ENCODE data around the gene RSBN1L. TPM values are rescaled to one million over a fixed set of nuclear protein-coding genes. Genes with fewer than 3 reads are reported as not detected.

Gene RSBN1L
- polyA plus RNA-seq (2012; rRNA removed) = 5.6 and 6.5 TPM in 2 replicates
- polyA plus RNA-seq (2012; cell fraction: cytosol; rRNA removed) = 7.5 and 8.8 TPM in 2 replicates
- polyA plus RNA-seq (2012; cell fraction: nucleus; rRNA removed) = 5.7 and 10.8 TPM in 2 replicates

- WGBS (ENCODE audit: low lambda C conversion rate) = 0% methylated on average over 22 of the region's 53 CpGs
- Histone ChIP-seq H4K20me1 (ENCODE audit: insufficient read depth) (peaks cover 28% of the 10 kb centered on the region), H3F3A (replicated peaks; ENCODE audit: insufficient read depth) (peaks cover 12% of the 10 kb centered on the region), H3K4me1 (ENCODE audit: control insufficient read depth in 1 of 2, insufficient read depth in 2 of 2, low read depth in 1 of 2, low read length in 1 of 2) (peaks cover 3 to 10% of the 10 kb centered on the region in 2 experiments; a peak in 3 of 4 replicates), H3K27me3 (ENCODE audit: insufficient read depth) (no peaks in the 10 kb centered on the region), H3K27ac (ENCODE audit: low read depth in 2 of 2, low read length in 1 of 2) (peak within 1 kb of the TSS; percentile 85 to 91), H3K79me2 (ENCODE audit: insufficient read depth) (peaks cover 91% of the 10 kb centered on the region), H2AFZ (ENCODE audit: low read depth) (peak within 1 kb of the TSS; percentile 98), H3K36me3 (replicated peaks in 1 of 2; ENCODE audit: control insufficient read depth in 1 of 2, insufficient read depth in 2 of 2, low read length in 1 of 2) (peaks cover 0 to 3% of the 10 kb centered on the region in 2 experiments), H3K9me2 (no peaks in the 10 kb centered on the region), H3K4me2 (peak within 1 kb of the TSS; percentile 81), H3K9ac (peak within 1 kb of the TSS; percentile 85), H3K9me3 (no peaks in the 10 kb centered on the region), H3K4me3 (ENCODE audit: low read depth in 2 of 2, low read length in 1 of 2) (peak within 1 kb of the TSS; percentile 75 to 96)
- ChIA-PET POLR2A (interaction anchor here (0.6 to 2.5 kb wide), 9 partner anchors 10 to 184 kb away, joined by 3 to 11 read pairs (median 5); partner anchors contain the start of genes PHTF2 and TMEM60), CTCF (interaction anchor here (0.8 to 3.9 kb wide), 18 partner anchors 11 to 80 kb away, joined by 3 to 23 read pairs (median 4); no protein-coding TSS in a partner anchor)
- DNase-seq = peak; percentile 99
- TF ChIP-seq FOSL2 (IDR thresholded peaks at IDR 0.05; ENCODE audit: borderline replicate concordance, low read depth) = no peak
- TF ChIP-seq MXI1 (IDR thresholded peaks at IDR 0.05; ENCODE audit: low read depth, low read length) = peak; percentile 72; the same call in 1 of the 2 replicates
- TF ChIP-seq FOXJ3 (CRISPR knock-in tag; IDR thresholded peaks at IDR 0.05) = no peak; the same call in 1 of the 2 replicates
- TF ChIP-seq RFX5 (IDR thresholded peaks at IDR 0.05; ENCODE audit: low read length) = no peak; the same call in 1 of the 2 replicates
- 0 out of 2 replicates have a peak, but pooled peaks have one; percentile 60 for TF ChIP-seq SIN3A (IDR thresholded peaks at IDR 0.05; ENCODE audit: borderline replicate concordance, low read depth, low read length)
- peak; percentile 29; the same call in 1 of the 2 replicates for TF ChIP-seq RCOR1 (IDR thresholded peaks at IDR 0.05; ENCODE audit: low read length)
- no peak for TF ChIP-seq USF2 (IDR thresholded peaks at IDR 0.05; ENCODE audit: borderline replicate concordance, low read depth, low read length)
- no peak for TF ChIP-seq ELF1 (IDR thresholded peaks at IDR 0.05)
- peak; percentile 92 for TF ChIP-seq CHD2 (IDR thresholded peaks at IDR 0.05; ENCODE audit: low read length, partially characterized antibody)
- TF ChIP-seq MAX (IDR thresholded peaks at IDR 0.05; ENCODE audit: low read depth) = peak; percentile 83
- no peak; a peak in 1 of 4 replicates for TF ChIP-seq EP300 (IDR thresholded peaks at IDR 0.05; ENCODE audit: borderline replicate concordance in 1 of 2, low read depth in 1 of 2, low read length in 1 of 2)
- peak; percentile 47 for TF ChIP-seq CTCF (IDR thresholded peaks at IDR 0.05)
- TF ChIP-seq EZH2phosphoT487 (IDR thresholded peaks at IDR 0.05; ENCODE audit: borderline replicate concordance, low read depth) = no peak
- TF ChIP-seq PBX3 (IDR thresholded peaks at IDR 0.05) = peak; percentile 100
- no peak for TF ChIP-seq USF1 (IDR thresholded peaks at IDR 0.05; ENCODE audit: borderline replicate concordance, low read depth)
- peak; percentile 96 for TF ChIP-seq POLR2AphosphoS5 (IDR thresholded peaks at IDR 0.05; ENCODE audit: low read depth, low read length)
- TF ChIP-seq MEF2A (IDR thresholded peaks at IDR 0.05; ENCODE audit: borderline replicate concordance, low read depth) = no peak
- TF ChIP-seq TCF12 (IDR thresholded peaks at IDR 0.05) = no peak
- peak; percentile 95 for TF ChIP-seq IRF3 (IDR thresholded peaks at IDR 0.05; ENCODE audit: low read depth, low read length)
- TF ChIP-seq SMC3 (IDR thresholded peaks at IDR 0.05; ENCODE audit: low read depth, low read length) = no peak
- TF ChIP-seq TEAD4 (IDR thresholded peaks at IDR 0.05; ENCODE audit: borderline replicate concordance, insufficient read depth) = no peak; the same call in 1 of the 2 replicates
- TF ChIP-seq TAF1 (IDR thresholded peaks at IDR 0.05; ENCODE audit: borderline replicate concordance, low read depth, low read length) = peak; percentile 94
- no peak for TF ChIP-seq ZBTB33 (IDR thresholded peaks at IDR 0.05; ENCODE audit: borderline replicate concordance, low read depth)
- no peak for TF ChIP-seq NFIC (IDR thresholded peaks at IDR 0.05; ENCODE audit: borderline replicate concordance)
These were observed at the start of gene RSBN1L for GRCh38 chr7:77696057-77696642. Gene RSBN1L, plus strand, starts transcription at chr7:77696459. Its CDS starts 11 bp downstream, at chr7:77696470.
